Upper lobe of left lung (tissue), 4 donors: Measurements from ENCODE around the gene PTCH2.

ENCODE experiments used
- CTCF ChIP-seq, 6 experiments: fragments of 450-650 bp in 4 of 6; fragments of 200-600 bp in 2 of 6; sonication (generic) in 2 of 6; IDR thresholded peaks; one replicate each; pipeline ENCODE4 v1.5.1; 2016 to 2019; ENCODE audit warnings: antibody characterized with exemption in 6 of 6
- EP300 ChIP-seq, 4 donors: sonication (generic); formaldehyde crosslinking; IDR thresholded peaks; one replicate each; pipeline ENCODE4 v1.5.1; 2017; ENCODE audit warnings: antibody characterized with exemption in 4 of 4, control low read depth in 2 of 4
- POLR2A ChIP-seq, 4 donors: fragments of 450-650 bp; IDR thresholded peaks; one replicate each; pipeline ENCODE4 v1.5.1; 2016 to 2017; ENCODE audit warnings: antibody characterized with exemption in 4 of 4, mild to moderate bottlenecking in 2 of 4
- POLR2AphosphoS5 ChIP-seq, 2 donors: sonication (generic); formaldehyde crosslinking; IDR thresholded peaks; one replicate each; pipeline ENCODE4 v1.5.1; 2017; ENCODE audit warnings: antibody characterized with exemption in 2 of 2

GRCh38 chr1:44775078-44775929, 67.7 kb downstream of the PTCH2 start, which contains the start of gene RPS8:
- TF ChIP-seq CTCF (IDR thresholded peaks at IDR 0.05): peak in 2 of 6 experiments; percentile 16 to 17
- peak; percentile 98 to 99 for TF ChIP-seq POLR2AphosphoS5 (IDR thresholded peaks at IDR 0.05)
- peak; percentile 56 to 98 (median 92) for TF ChIP-seq POLR2A (IDR thresholded peaks at IDR 0.05)
- TF ChIP-seq EP300 (IDR thresholded peaks at IDR 0.05): peak in 1 of 4 donors; percentile 68
